OCI-LY1 (cell line): Measurements from ENCODE around the gene SPTBN2.

ENCODE experiments used
- H2AFZ ChIP-seq: fragments of 200-600 bp; sonication (generic), shearing (Covaris generic); 2 replicates; pipeline ENCODE4 v1.6.0; 2014; ENCODE audit warnings: antibody characterized with exemption, mild to moderate bottlenecking, low read length
- H3F3A ChIP-seq: fragments of 200-600 bp; sonication (generic), shearing (Covaris generic); 2 replicates; pipeline ENCODE4 v1.6.0; 2014; ENCODE audit warnings: mild to moderate bottlenecking, antibody characterized with exemption, low read length, moderate library complexity; ENCODE audit not compliant: insufficient read depth
- H3K27ac ChIP-seq: fragments of 200-600 bp; sonication (generic); 2 replicates; pipeline ENCODE4 v1.5.1; 2014; ENCODE audit warnings: low read length, mixed run types, mild to moderate bottlenecking, low read depth; ENCODE audit not compliant: poor library complexity, severe bottlenecking
- H3K27me3 ChIP-seq: fragments of 200-600 bp; sonication (generic); 2 replicates; pipeline ENCODE4 v1.6.0; 2014; ENCODE audit warnings: antibody characterized with exemption, mild to moderate bottlenecking, low read length, moderate library complexity; ENCODE audit not compliant: insufficient read depth
- H3K36me3 ChIP-seq: fragments of 200-600 bp; sonication (generic); 2 replicates; pipeline ENCODE4 v1.6.1; 2014; ENCODE audit warnings: mild to moderate bottlenecking, antibody characterized with exemption, low read length, moderate library complexity, mixed read lengths; ENCODE audit not compliant: insufficient read depth
- H3K4me1 ChIP-seq: fragments of 200-600 bp; sonication (generic); 2 replicates; pipeline ENCODE4 v1.5.1; 2014; ENCODE audit warnings: mild to moderate bottlenecking, low read length, moderate library complexity; ENCODE audit not compliant: insufficient read depth, severe bottlenecking
- H3K4me2 ChIP-seq: fragments of 200-600 bp; sonication (generic), shearing (Covaris generic); 2 replicates; pipeline ENCODE4 v1.6.1; 2014; ENCODE audit warnings: low read length
- H3K4me3 ChIP-seq: fragments of 200-600 bp; sonication (generic); 2 replicates; pipeline ENCODE4 v1.5.1; 2014; ENCODE audit warnings: low read length, low read depth, mild to moderate bottlenecking, mixed read lengths; ENCODE audit not compliant: poor library complexity, severe bottlenecking
- H3K79me2 ChIP-seq: fragments of 200-600 bp; shearing (Covaris generic); 2 replicates; pipeline ENCODE4 v1.6.1; 2016; ENCODE audit warnings: mixed run types, low read length, mixed read lengths; ENCODE audit not compliant: insufficient read depth
- H3K9ac ChIP-seq: fragments of 200-600 bp; sonication (generic), shearing (Covaris generic); 2 replicates; pipeline ENCODE4 v1.6.1; 2014; ENCODE audit warnings: mild to moderate bottlenecking, low read length, mixed read lengths
- H3K9me2 ChIP-seq: fragments of 200-600 bp; sonication (generic), shearing (Covaris generic); 2 replicates; pipeline ENCODE4 v1.6.1; 2014; ENCODE audit warnings: low read depth, mild to moderate bottlenecking, low read length, mixed read lengths
- H3K9me3 ChIP-seq: fragments of 200-600 bp; shearing (Covaris generic); 2 replicates; pipeline ENCODE4 v1.6.1; 2014; ENCODE audit warnings: low read length, mixed read lengths
- H4K20me1 ChIP-seq: fragments of 200-600 bp; sonication (generic), shearing (Covaris generic); 2 replicates; pipeline ENCODE4 v1.6.0; 2016; ENCODE audit warnings: mild to moderate bottlenecking, low read length; ENCODE audit not compliant: insufficient read depth
- EZH2 ChIP-seq: fragments of 200-600 bp; sonication (generic), shearing (Covaris generic); IDR thresholded peaks from 2 replicates; pipeline ENCODE4 v1.8.0; 2017; ENCODE audit warnings: borderline replicate concordance, mixed run types, mild to moderate bottlenecking, antibody characterized with exemption, low read length, moderate library complexity, mixed read lengths
- TF ChIP-seq, protein P1 (sequence below): fragments of 200-600 bp; sonication (generic), shearing (Covaris generic); IDR thresholded peaks from 2 replicates; pipeline ENCODE4 v1.5.1; 2017; ENCODE audit warnings: mild to moderate bottlenecking, antibody characterized with exemption, low read length, moderate library complexity, mixed read lengths

SPTBN2 gene

GRCh38 chr11:66688561-66689534 is 40.2 kb downstream of the SPTBN2 start:
- TF ChIP-seq, protein P1, sequence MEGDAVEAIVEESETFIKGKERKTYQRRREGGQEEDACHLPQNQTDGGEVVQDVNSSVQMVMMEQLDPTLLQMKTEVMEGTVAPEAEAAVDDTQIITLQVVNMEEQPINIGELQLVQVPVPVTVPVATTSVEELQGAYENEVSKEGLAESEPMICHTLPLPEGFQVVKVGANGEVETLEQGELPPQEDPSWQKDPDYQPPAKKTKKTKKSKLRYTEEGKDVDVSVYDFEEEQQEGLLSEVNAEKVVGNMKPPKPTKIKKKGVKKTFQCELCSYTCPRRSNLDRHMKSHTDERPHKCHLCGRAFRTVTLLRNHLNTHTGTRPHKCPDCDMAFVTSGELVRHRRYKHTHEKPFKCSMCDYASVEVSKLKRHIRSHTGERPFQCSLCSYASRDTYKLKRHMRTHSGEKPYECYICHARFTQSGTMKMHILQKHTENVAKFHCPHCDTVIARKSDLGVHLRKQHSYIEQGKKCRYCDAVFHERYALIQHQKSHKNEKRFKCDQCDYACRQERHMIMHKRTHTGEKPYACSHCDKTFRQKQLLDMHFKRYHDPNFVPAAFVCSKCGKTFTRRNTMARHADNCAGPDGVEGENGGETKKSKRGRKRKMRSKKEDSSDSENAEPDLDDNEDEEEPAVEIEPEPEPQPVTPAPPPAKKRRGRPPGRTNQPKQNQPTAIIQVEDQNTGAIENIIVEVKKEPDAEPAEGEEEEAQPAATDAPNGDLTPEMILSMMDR, result no peak
- TF ChIP-seq EZH2, result no peak
- no peaks in the 10 kb centered on the region for H3F3A ChIP-seq
- H3K4me3 ChIP-seq, result no peak overlapping the region
- H3K36me3 ChIP-seq, result peaks cover 51% of the 10 kb centered on the region
- no peaks in the 10 kb centered on the region for H3K9me2 ChIP-seq
- no peaks in the 10 kb centered on the region for H3K9me3 ChIP-seq
- no peak overlapping the region for H3K27ac ChIP-seq
- H2AFZ ChIP-seq, result no peak overlapping the region
- H3K9ac ChIP-seq, result no peak overlapping the region
- no peaks in the 10 kb centered on the region for H4K20me1 ChIP-seq
- no peaks in the 10 kb centered on the region for H3K27me3 ChIP-seq
- H3K4me1 ChIP-seq, result no peaks in the 10 kb centered on the region
- no peaks in the 10 kb centered on the region for H3K79me2 ChIP-seq
- H3K4me2 ChIP-seq, result no peak overlapping the region

DNA sequence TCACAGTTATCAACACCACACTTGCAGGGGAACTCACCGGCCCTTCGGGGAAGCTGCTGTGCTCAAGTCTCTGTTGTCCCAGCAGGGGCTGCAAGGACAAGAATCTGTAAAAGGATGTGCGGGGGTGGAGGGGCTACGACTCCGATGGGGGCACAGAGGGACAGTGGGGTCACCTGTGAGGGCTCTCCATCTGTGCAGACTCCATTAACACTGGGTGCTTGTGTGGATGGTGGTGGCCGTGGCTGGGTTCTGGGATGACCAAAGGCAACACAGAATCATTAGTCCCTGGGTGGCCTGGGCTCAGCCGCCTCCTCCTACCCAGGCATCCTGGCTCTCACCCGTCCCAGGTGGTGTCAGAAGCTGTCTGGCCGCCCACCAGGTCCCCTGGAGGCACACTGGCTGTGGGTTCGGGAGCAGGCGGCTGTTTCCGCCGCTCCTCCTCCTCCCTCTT is 41.2 kb downstream of the SPTBN2 start:
- no peaks in the 10 kb centered on the region for H3K27me3 ChIP-seq
- H3K4me3 ChIP-seq, result no peak overlapping the region
- H3K9me2 ChIP-seq, result no peaks in the 10 kb centered on the region
- no peaks in the 10 kb centered on the region for H3K9me3 ChIP-seq
- H3K27ac ChIP-seq, result no peak overlapping the region
- no peak for TF ChIP-seq EZH2
- TF ChIP-seq, protein P1, result no peak
- no peaks in the 10 kb centered on the region for H4K20me1 ChIP-seq
- H3K4me1 ChIP-seq, result no peaks in the 10 kb centered on the region
- H2AFZ ChIP-seq, result no peak overlapping the region
- no peak overlapping the region for H3K4me2 ChIP-seq
- H3K9ac ChIP-seq, result no peak overlapping the region
- H3K36me3 ChIP-seq, result peaks cover 44% of the 10 kb centered on the region
- no peaks in the 10 kb centered on the region for H3F3A ChIP-seq
- no peaks in the 10 kb centered on the region for H3K79me2 ChIP-seq

- no peak overlapping the region for H3K4me3 ChIP-seq
- no peak overlapping the region for H3K9ac ChIP-seq
- H3K36me3 ChIP-seq, result peaks cover 38% of the 10 kb centered on the region
Measured at GRCh38 chr11:66686801-66687750, 41.9 kb downstream of the SPTBN2 start.

More at GRCh38 chr11:66686801-66687750, 41.9 kb downstream of the SPTBN2 start:
- no peaks in the 10 kb centered on the region for H3K9me2 ChIP-seq
- no peak overlapping the region for H2AFZ ChIP-seq
- no peaks in the 10 kb centered on the region for H3K79me2 ChIP-seq
- no peak overlapping the region for H3K27ac ChIP-seq
- H3K9me3 ChIP-seq, result no peaks in the 10 kb centered on the region
- no peaks in the 10 kb centered on the region for H3K27me3 ChIP-seq
- H3F3A ChIP-seq, result no peaks in the 10 kb centered on the region
- no peak overlapping the region for H3K4me2 ChIP-seq
- TF ChIP-seq EZH2, result no peak
- TF ChIP-seq, protein P1, result no peak
- H4K20me1 ChIP-seq, result no peaks in the 10 kb centered on the region
- H3K4me1 ChIP-seq, result no peaks in the 10 kb centered on the region
